ENCODE measurements around the gene BRDT.

- TF ChIP-seq, protein P1, sequence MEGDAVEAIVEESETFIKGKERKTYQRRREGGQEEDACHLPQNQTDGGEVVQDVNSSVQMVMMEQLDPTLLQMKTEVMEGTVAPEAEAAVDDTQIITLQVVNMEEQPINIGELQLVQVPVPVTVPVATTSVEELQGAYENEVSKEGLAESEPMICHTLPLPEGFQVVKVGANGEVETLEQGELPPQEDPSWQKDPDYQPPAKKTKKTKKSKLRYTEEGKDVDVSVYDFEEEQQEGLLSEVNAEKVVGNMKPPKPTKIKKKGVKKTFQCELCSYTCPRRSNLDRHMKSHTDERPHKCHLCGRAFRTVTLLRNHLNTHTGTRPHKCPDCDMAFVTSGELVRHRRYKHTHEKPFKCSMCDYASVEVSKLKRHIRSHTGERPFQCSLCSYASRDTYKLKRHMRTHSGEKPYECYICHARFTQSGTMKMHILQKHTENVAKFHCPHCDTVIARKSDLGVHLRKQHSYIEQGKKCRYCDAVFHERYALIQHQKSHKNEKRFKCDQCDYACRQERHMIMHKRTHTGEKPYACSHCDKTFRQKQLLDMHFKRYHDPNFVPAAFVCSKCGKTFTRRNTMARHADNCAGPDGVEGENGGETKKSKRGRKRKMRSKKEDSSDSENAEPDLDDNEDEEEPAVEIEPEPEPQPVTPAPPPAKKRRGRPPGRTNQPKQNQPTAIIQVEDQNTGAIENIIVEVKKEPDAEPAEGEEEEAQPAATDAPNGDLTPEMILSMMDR (conservative IDR thresholded peaks at IDR 0.05; ENCODE audit: low read depth, low read length) = no peak
- TF ChIP-seq EZH2 (IDR thresholded peaks at IDR 0.05; ENCODE audit: borderline replicate concordance, low read depth, low read length, poor library complexity, severe bottlenecking) = no peak
Observed at GRCh38 chr1:92030656-92031107, 81.5 kb downstream of the BRDT start.
